C4-2B (cell line): Measurements from ENCODE around the gene RPS3.

Experiments used
- H3K27ac ChIP-seq: fragments of 450-650 bp; 2 replicates; pipeline ENCODE4 v1.5.1; 2017
- CTCF ChIP-seq: fragments of 450-650 bp; conservative IDR thresholded peaks from 2 replicates; pipeline ENCODE4 v1.5.1; 2017; ENCODE audit warnings: mild to moderate bottlenecking
- ZFX ChIP-seq: fragments of 450-650 bp; IDR thresholded peaks from 2 replicates; pipeline ENCODE4 v1.6.1; 2017

RPS3 gene

GRCh38 chr11:75449776-75450175 is 50.5 kb downstream of the RPS3 start:
- TF ChIP-seq CTCF (no peak), ZFX (no peak)
- no peak overlapping the region for H3K27ac ChIP-seq

DNA sequence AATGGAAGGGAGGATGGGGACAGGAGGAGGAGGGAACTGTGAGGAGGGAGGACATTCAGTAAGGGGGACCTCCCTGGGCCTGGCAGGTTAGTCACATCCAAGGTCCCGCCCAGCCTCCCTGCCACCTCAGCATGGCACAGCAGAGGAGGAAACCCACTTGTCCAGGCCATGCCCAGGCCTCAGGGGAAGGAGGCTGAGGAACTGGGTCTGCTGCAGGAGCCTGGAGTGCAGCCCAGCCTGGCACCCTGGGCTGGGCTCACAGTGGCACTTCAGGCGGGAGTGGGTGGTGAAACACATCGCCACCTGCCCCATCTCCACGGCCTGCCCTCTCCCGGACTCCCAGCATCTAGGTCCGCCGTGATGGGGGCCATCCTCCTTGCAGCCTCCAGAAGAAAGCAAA is 50.9 kb downstream of the RPS3 start:
- TF ChIP-seq ZFX (no peak), CTCF (no peak)
- no peak overlapping the region for H3K27ac ChIP-seq

- H3K27ac ChIP-seq: no peak overlapping the region
- TF ChIP-seq ZFX (no peak), CTCF (peak; percentile 93)
These were observed 51.8 kb downstream of the RPS3 start for GRCh38 chr11:75450826-75451821.

DNA sequence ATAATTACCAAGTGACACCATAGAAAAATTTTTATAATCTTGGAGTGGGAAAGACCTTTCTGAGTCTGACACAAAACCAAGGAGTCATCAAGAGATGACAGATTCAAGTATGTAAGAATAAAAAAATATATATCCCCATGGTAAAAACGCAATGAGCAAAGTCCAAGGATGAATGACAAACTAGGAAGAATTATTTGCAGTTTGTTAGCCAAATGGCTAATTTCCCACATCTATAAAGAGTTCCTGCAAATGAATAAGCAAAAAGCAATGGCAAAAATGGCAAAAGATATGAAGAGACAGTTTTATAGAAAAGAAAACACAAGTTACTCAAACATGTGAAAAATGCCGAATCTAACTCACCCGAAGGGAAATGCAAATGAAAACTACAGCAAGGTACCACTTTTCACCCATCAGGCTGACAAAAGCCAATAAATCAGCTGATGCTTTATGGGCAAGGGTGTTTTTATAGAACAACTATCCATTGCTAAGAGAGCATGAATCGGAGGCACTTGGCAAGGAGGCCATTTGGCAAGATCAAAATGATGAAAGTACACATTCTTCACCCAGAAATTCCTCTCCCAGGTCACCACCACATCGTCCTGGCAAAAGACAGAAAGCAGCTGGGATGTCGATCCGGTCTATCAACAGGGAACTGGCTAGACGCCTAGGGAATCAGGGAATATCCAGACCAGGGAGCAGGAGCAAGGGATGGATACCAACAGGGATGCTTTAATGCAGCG is 54.8 kb downstream of the RPS3 start:
- no peak for TF ChIP-seq CTCF
- TF ChIP-seq ZFX: no peak

GRCh38 chr11:75454987-75455386 is 55.7 kb downstream of the RPS3 start:
- H3K27ac ChIP-seq: no peak overlapping the region; the same call in 1 of the 2 replicates
- TF ChIP-seq CTCF (no peak), ZFX (no peak)

More for the DNA sequence above, 54.8 kb downstream of the RPS3 start:
- H3K27ac ChIP-seq: no peak overlapping the region
